Measurements from ENCODE around the gene COL7A1. TPM values are rescaled to one million over a fixed set of nuclear protein-coding genes. Genes with fewer than 3 reads are reported as not detected.

Gene COL7A1
- total and polyA plus RNA-seq, 2 of the 8 experiments (the other 6 are each of a cell fraction or from before 2014, with no cell fraction given), result 10.7 to 13.9 TPM

- Histone ChIP-seq H3K27me3 (replicated peaks in 1 of 4; ENCODE audit: control insufficient read depth in 3 of 4, extremely low read depth in 1 of 4, insufficient read depth in 3 of 4, low read length in 3 of 4) (peaks cover 0 to 6% (median 0%) of the 10 kb centered on the region in 4 experiments; a peak in 4 of 7 replicates), H3K4me3 (ENCODE audit: extremely low read depth in 1 of 4, insufficient read depth in 2 of 4, low read depth in 3 of 4, low read length in 4 of 4) (no peak overlapping the region), H3K18ac (ENCODE audit: extremely low read depth, low read length) (no peak overlapping the region), H3K27ac (ENCODE audit: low read depth, low read length) (no peak overlapping the region; the same call in 1 of the 2 replicates), H3K56ac (replicated peaks; ENCODE audit: insufficient read length, low read depth, low read length) (no peak overlapping the region), H2BK120ac (replicated peaks; ENCODE audit: low read depth, low read length) (no peak overlapping the region), H3K4ac (replicated peaks; ENCODE audit: insufficient read length, low read depth, low read length) (no peak overlapping the region), H3K4me1 (replicated peaks in 1 of 4; ENCODE audit: control insufficient read depth in 3 of 4, insufficient read depth in 4 of 4, low read length in 3 of 4) (peaks cover 3 to 18% (median 15%) of the 10 kb centered on the region in 4 experiments; a peak in 6 of 7 replicates), H2BK15ac (ENCODE audit: low read length) (no peak overlapping the region), H3K23ac (ENCODE audit: insufficient read length) (no peak overlapping the region), H3K36me3 (ENCODE audit: control insufficient read depth in 2 of 4, insufficient read depth in 4 of 4, low read length in 3 of 4) (peaks cover 31 to 36% (median 34%) of the 10 kb centered on the region in 4 experiments), H3K23me2 (ENCODE audit: low read depth, low read length) (peaks cover 1% of the 10 kb centered on the region; the same call in 1 of the 2 replicates), H2BK5ac (ENCODE audit: low read depth, low read length) (no peak overlapping the region), H2AK5ac (ENCODE audit: low read depth, low read length) (no peak overlapping the region; the same call in 1 of the 2 replicates), H2BK12ac (ENCODE audit: low read depth, low read length) (no peak overlapping the region), H3K79me1 (ENCODE audit: low read depth, low read length) (no peaks in the 10 kb centered on the region), H2BK20ac (ENCODE audit: low read length) (no peak overlapping the region), H2AFZ (ENCODE audit: low read length) (no peak overlapping the region), H3K14ac (ENCODE audit: insufficient read length) (no peak overlapping the region), H4K91ac (replicated peaks; ENCODE audit: insufficient read length, low read length) (no peak overlapping the region), H3K9me3 (ENCODE audit: insufficient read depth in 2 of 2, low read depth in 1 of 2, low read length in 1 of 2) (no peaks in the 10 kb centered on the region), H3K79me2 (ENCODE audit: control insufficient read depth in 1 of 2, insufficient read depth in 2 of 2, low read length in 2 of 2) (no peaks in the 10 kb centered on the region), H4K8ac (ENCODE audit: extremely low read depth, insufficient read depth, low read length) (no peak overlapping the region), H3K4me2 (ENCODE audit: insufficient read depth in 1 of 2, low read depth in 2 of 2, low read length in 2 of 2) (no peak overlapping the region), H3K9ac (replicated peaks in 1 of 4; ENCODE audit: extremely low read depth in 1 of 4, low read depth in 3 of 4, low read length in 3 of 4) (no peak overlapping the region), H4K5ac (ENCODE audit: insufficient read length, low read depth, low read length) (no peak overlapping the region), H4K20me1 (replicated peaks in 1 of 2; ENCODE audit: control insufficient read depth in 1 of 2, insufficient read depth in 2 of 2, low read length in 2 of 2) (peaks cover 0 to 31% of the 10 kb centered on the region in 2 experiments)
- CTCF ChIA-PET (ENCODE audit: partially characterized antibody), result interaction anchor here (1.1 to 1.5 kb wide), 4 partner anchors 10 to 66 kb away, joined by 3 to 5 read pairs (median 4); partner anchors contain the start of genes CELSR3, SLC26A6 and UQCRC1
- FAIRE-seq (no peak), DNase-seq (ENCODE audit: low read depth in 1 of 2, low spot score in 2 of 2) (no peak)
- POLR2A ChIA-PET (ENCODE audit: partially characterized antibody), result interaction anchor here (0.7 to 5.1 kb wide), 26 partner anchors 7 to 426 kb away, joined by 3 to 23 read pairs (median 5); partner anchors contain the start of genes CELSR3, PLXNB1, SLC26A6 and UCN2
- 100% methylated on average over 6 of the region's 6 CpGs; no CpG with 5 or more reads in 1 of the 2 experiments for WGBS, 2 experiments (ENCODE audit: extremely low coverage in 1 of 2, insufficient coverage in 1 of 2, insufficient read length in 1 of 2, insufficient replicate concordance in 2 of 2, low coverage in 1 of 2, low lambda C conversion rate in 2 of 2, missing lambda C conversion rate in 1 of 2)
- TF ChIP-seq CBX8 (IDR thresholded peaks at IDR 0.05; ENCODE audit: borderline replicate concordance, low read depth, low read length), result no peak
- no peak for TF ChIP-seq CTCF (IDR thresholded peaks at IDR 0.05; ENCODE audit: control extremely low read depth in 1 of 3, insufficient read depth in 1 of 3, low read depth in 1 of 3, low read length in 3 of 3)
- TF ChIP-seq SP1 (IDR thresholded peaks at IDR 0.05; ENCODE audit: low read depth, low read length), result no peak
- no peak for TF ChIP-seq HDAC2 (IDR thresholded peaks at IDR 0.05; ENCODE audit: borderline replicate concordance in 1 of 2, low read depth in 2 of 2, low read length in 2 of 2)
- TF ChIP-seq BACH1 (IDR thresholded peaks at IDR 0.05; ENCODE audit: low read length), result no peak
- TF ChIP-seq YY1 (IDR thresholded peaks at IDR 0.05; ENCODE audit: low read depth, low read length), result no peak
- TF ChIP-seq SRF (IDR thresholded peaks at IDR 0.05; ENCODE audit: low read depth, low read length), result no peak
- no peak for TF ChIP-seq EP300 (IDR thresholded peaks at IDR 0.05; ENCODE audit: borderline replicate concordance in 1 of 2, low read depth in 2 of 2, low read length in 2 of 2)
- TF ChIP-seq ASH2L (IDR thresholded peaks at IDR 0.05; ENCODE audit: low read length), result no peak
- no peak for TF ChIP-seq TCF12 (IDR thresholded peaks at IDR 0.05; ENCODE audit: low read depth, low read length)
- no peak for TF ChIP-seq POU5F1 (IDR thresholded peaks at IDR 0.05; ENCODE audit: low read depth, low read length)
Observed at GRCh38 chr3:48597408-48597800, 2.3 kb upstream of the COL7A1 start.

All from H1 (cell line).